COR-L47 (cell line): ENCODE data around the gene ZNF608.
A peak's percentile ranks its signal among the peaks of the same experiment; 100 is the strongest.

ENCODE experiments used
- DNase-seq: peaks from one replicate; lab custom pipeline; 2025; lab: John Stamatoyannopoulos, UW

Gene ZNF608

DNA sequence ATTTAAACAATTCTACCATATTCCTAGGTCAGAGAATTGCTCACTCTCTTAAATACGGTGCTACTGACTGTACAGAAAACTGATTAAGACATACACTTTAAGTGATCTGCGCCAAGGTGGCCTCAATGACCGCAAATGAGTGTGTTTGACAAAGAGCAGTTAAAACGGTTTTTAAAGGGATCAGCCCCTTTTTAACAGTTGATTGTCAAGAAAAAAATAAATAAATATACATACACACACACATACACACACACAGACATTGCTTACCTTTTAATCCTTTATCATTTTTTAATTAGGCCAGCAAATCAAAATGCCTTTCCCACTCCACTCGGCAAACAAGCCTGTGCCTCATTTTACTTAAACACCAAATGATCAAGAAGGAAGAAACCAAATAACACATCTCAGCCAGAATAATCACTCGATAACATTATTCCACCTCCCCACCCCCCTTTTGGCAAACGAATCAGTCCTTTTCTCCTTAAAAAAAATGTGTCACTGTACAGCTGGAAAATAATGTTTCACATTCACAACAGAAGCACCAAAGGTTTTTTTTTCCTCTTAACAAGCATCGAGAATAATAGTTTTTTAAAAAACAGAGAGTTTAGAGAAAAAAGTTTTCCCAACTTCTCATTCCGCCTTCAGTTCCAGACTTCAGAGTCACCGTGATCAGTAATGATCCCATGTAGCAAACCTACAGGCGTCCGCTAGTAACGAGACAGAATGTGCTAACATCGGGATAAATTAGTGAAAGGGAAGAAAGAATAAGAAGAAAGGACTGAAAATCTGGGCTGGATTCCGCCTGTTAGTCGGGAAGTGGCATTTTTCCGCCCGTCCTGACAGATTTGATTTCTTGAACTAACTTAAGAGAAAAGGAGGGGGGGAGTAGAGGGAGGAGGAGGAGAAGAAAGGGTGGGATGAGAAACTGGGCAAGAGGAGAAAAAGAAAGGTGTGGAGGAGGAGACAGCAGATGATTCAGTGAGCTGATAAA is at the start of gene ZNF608:
Gene ZNF608, minus strand, starts transcription at position 712 of the 988 bp plus-strand sequence. CDS start 1,650 bp downstream, outside the sequence.
- peak; percentile 36 for DNase-seq

DNA sequence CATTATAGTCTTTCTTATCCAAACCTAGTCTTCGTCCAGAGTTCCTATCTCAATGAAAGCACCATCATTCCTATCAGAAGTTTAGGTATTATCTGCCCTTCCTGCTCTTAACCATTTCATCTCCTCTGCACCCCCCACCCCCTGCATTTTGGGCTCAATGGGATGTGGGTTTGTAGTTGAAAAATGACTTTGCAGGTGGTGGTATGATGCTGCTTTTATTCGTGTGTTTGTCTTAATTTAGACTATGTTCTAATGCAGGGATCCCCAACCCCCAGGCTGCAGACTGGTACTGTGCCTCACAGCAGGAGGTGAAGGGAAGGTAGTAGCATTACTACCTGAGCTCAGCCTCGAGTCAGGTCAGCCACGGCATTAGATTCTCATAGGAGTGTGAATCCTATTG is 49.4 kb upstream of the ZNF608 start:
- DNase-seq = no peak

GRCh38 chr5:124790895-124791732 is 44.7 kb upstream of the ZNF608 start:
- DNase-seq = peak; percentile 49

DNA sequence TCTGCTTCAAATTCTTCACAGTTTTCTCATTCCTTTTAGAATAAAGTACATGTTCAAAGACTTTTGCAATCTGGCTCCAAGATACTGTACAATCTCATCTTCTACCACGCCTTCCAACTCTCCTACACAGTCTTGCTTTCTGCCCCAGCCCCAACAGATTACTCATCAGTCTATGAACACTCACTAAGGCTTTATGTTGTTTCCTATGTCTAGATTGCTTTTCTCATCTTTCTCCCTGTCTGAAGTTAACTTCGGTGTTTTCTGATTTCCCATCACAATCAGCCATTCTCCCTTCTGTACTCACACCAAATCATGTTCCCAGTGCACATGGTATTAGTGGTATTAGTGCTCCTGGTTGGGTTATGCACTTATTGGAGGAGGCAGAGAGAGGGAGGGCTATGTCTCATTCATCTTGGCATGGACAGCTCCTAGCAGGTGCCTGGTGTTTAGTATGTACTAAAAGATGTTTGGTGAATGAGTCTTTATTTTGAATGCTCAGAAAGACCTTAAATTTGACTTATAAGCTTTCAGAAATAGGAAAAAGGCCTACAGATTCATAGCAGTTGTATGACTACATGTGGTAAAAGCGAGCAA is 44.0 kb upstream of the ZNF608 start:
- no peak for DNase-seq

DNA sequence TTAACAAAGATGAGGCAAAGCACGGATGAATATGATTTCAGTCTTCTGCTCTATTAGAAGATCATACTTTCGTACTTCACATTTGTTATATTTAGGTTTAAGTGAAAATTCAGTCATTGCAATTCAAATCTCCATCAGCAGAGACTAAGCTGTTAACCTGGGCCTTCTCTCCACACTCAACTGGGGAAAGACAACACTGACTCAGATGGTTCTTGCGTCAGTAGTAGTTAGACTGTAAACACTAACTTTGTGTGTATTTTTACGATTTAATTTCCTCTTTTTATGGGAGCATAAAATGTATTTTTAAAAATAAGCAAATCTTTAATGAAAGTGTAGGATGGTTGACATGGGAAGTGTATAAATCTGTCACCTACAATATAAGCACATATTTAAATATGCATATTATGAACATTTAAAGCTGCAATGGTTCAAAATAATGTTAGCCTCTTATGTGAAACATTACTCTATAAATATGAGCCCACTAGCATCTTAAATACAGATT is 42.7 kb upstream of the ZNF608 start:
- DNase-seq = no peak

DNA sequence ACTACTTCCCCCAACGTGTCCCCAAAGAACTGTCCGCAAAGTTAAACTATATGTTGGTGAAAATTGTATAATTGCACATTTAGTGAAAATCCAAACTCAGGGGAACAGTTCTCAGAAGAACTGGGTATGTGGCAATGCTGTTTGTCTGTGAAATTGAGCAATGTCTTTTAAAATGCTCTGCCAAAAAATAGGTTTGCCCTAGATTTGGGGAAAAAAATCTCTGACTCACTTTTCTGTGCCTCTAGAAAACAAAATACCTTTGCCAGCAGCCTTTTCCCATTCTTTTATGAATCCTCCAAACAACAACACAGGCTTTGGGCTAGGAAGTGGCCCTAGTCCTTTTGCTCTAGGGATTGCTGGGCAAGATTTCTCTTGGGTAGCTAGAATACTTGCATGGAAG is 37.4 kb upstream of the ZNF608 start:
- no peak for DNase-seq

GRCh38 chr5:124783285-124783684 is 36.8 kb upstream of the ZNF608 start:
- no peak for DNase-seq

- no peak for DNase-seq
Measured at GRCh38 chr5:124782262-124782661, 35.8 kb upstream of the ZNF608 start.

DNA sequence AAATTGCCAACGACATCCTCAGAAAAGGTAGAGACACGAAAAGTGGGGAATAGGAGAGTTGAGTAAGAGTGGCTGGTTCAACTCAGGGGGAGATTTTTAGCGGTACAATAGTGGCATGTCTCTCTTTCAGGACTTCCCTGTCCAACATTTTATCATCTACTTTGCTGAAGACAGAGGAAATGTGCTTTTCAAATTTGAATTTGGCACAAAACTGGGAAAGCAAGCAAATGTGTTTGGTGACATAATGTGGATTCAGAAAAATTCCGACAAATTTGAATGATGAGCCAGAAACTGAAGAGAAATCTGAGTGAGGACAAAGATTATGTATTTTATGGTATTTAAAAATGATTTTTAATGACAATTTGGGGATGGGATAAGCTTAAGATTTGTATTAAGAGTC is 33.6 kb upstream of the ZNF608 start:
- DNase-seq = no peak

DNA sequence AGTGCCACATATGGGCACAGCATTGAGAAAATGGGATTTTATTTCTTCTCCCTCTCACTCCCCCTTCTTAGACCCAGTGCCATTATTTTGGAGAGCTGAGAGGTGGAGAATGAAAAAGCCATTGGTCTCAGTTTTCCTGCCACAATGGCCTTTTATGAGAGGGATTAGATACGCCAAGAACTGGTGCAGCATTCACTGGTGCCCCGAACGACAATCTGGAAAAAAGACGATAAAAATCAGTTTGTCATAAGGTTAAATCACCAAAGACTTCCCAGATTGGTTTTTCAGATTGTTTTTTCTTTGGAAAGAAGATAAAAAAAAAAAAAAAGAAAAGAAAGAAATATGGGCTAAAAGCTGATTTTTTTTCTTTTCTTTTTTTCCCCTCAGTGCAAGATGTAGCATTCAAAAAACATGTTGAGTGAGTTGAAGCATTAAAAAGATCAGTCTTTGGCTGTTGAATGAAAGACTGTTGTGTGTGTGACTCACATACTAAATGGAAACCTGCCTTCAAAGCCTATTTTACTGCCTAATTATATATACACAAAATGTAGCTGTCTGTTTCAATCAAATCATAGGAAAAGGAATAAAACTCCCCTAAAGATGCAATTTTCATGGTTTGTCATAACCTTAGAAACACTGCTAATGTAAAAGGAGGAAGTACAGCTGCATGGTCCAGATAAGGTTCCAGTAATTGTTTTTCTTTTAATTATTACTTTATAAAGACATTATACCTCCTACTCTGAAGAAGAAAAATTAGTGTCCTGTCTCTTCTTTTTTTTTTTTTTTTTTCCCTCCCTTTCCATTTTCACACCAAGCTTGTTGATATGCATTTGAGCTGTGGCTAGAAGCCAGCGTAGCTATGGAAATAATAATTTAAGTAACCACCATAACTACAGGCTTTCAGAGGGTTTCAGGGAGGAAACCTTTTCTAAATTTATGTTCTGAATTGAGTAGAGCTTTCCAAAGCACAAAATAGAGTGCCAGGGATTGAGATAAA is 27.2 kb upstream of the ZNF608 start:
- DNase-seq = peak; percentile 92

GRCh38 chr5:124772457-124773200 is 26.2 kb upstream of the ZNF608 start:
- no peak for DNase-seq

GRCh38 chr5:124771761-124772160 is 25.3 kb upstream of the ZNF608 start:
- no peak for DNase-seq

GRCh38 chr5:124764992-124765611 is 18.7 kb upstream of the ZNF608 start:
- no peak for DNase-seq

DNA sequence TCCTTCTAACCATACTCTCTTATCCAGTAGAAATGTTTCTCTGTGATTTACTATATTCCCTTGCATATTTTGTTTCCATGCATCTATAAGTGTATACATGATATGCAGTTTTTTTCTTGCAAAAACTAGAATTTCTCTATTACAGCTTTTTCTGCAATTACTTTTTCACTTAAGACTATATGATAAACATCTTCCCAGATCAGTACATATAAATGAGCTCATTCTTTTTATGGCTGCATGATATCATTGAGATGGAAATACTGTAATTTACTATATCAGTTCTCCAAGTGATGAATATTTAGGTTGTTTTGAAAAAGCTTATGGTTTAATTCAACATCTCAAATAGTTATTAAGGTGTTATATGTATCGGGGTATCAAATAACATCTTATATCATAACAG is 18.1 kb upstream of the ZNF608 start:
- no peak for DNase-seq

GRCh38 chr5:124761010-124761409 is 14.6 kb upstream of the ZNF608 start:
- no peak for DNase-seq

DNA sequence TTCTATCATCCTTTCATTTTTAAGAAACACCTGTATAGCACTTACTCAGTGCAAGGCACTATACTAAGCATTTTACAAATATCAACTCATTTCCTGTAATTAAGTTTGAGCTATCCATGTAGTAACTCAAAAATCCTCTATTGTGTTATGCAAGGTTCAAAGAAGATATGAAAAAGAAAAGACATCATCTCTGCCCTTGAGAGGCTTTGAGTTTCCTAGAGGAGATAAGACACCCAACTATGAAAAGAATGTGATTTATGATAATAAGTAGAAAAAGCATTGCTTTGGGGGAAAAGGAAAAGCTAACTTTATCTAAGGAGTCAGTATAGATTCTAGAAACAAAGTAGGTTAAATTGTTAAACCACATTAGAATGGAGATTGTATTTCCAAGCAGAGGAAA is 14.2 kb upstream of the ZNF608 start:
- no peak for DNase-seq

GRCh38 chr5:124755565-124755964 is 9.1 kb upstream of the ZNF608 start:
- peak; percentile 37 for DNase-seq

- DNase-seq = no peak
Measured at GRCh38 chr5:124755041-124755440, 8.6 kb upstream of the ZNF608 start.

- peak; percentile 61 for DNase-seq
Measured at GRCh38 chr5:124754206-124754927, 7.9 kb upstream of the ZNF608 start.
